ENCODE results near the gene OBI1. TPM values are rescaled to one million over a fixed set of nuclear protein-coding genes. Genes with fewer than 3 reads are reported as not detected.

The OBI1 gene
- polyA plus RNA-seq, 3 donors, result 2.0 to 5.2 (median 3.5) TPM

DNA sequence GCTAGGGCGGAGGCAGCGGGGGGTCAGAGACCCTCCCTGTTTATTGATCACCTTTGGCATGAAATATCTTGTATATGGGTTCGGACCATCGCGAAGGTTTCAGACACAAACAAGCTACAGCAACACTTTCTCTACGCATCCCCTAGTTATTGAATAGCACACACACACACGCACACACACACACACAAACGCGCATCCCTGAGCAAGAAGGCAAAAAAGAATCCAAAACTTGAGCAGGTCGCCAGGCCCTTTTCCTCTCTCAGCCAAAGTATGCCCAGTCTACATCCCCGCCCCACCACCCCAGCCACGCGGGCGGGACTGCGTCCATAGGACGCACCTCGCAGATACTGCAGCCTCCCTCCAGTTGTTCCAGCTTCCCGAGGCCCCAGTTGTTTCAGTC, 71.6 kb downstream of the OBI1 start:
- Mint-ChIP-seq H3K27me3 (ENCODE audit: low read depth in 3 of 3) (peaks cover 63 to 70% (median 67%) of the 10 kb centered on the region in 3 donors), H3K4me3 (peak overlapping the region in 1 of 2 donors; percentile 76), H3K36me3 (peaks cover 3 to 6% of the 10 kb centered on the region in 2 donors)

DNA sequence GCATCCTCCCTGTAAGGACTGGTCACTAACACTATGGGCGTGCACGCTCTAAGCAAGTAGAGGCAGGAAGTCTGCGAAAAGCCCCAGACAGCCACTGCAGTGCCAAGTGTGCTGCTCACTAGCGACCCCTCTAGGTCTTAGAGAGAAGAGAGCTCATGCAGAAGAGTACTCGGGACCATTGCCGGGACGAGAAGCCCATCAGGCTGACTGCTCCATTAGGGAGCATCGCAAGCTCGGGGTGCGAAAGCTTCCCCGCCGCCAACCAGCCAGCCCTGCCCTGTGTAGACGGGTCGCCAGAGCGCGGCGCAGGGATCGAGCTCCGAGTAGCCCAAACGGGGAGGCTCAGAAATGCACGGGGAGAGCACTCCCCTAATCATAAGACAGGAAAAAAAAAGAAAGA, 72.2 kb downstream of the OBI1 start:
- Mint-ChIP-seq H3K36me3 (peaks cover 3 to 6% of the 10 kb centered on the region in 2 donors), H3K27me3 (ENCODE audit: low read depth in 3 of 3) (peaks cover 57 to 64% (median 63%) of the 10 kb centered on the region in 3 donors), H3K4me3 (peak overlapping the region in 1 of 2 donors; percentile 76), H3K27ac (no peak overlapping the region), H3K4me1 (peaks cover 3% of the 10 kb centered on the region), H3K9me3 (peaks cover 2 to 28% (median 13%) of the 10 kb centered on the region in 7 donors)
- H2AFZ ChIP-seq (ENCODE audit: insufficient read depth, low read depth, low read length, poor library complexity, severe bottlenecking), result no peak overlapping the region
- intact Hi-C loops (cut with micrococcal nuclease), result no loop called here
- no peaks in the 10 kb centered on the region for H3K79me2 ChIP-seq (ENCODE audit: insufficient read depth, low read length)
- no peak overlapping the region for H3K9ac ChIP-seq (ENCODE audit: insufficient read depth, low read length, poor library complexity, severe bottlenecking)
- H3K4me2 ChIP-seq (replicated peaks; ENCODE audit: extremely low read depth, low read length, poor library complexity, severe bottlenecking), result no peak overlapping the region
- 10% methylated on average over 12 of the region's 21 CpGs for WGBS (ENCODE audit: insufficient coverage)
- TF ChIP-seq, protein P1, sequence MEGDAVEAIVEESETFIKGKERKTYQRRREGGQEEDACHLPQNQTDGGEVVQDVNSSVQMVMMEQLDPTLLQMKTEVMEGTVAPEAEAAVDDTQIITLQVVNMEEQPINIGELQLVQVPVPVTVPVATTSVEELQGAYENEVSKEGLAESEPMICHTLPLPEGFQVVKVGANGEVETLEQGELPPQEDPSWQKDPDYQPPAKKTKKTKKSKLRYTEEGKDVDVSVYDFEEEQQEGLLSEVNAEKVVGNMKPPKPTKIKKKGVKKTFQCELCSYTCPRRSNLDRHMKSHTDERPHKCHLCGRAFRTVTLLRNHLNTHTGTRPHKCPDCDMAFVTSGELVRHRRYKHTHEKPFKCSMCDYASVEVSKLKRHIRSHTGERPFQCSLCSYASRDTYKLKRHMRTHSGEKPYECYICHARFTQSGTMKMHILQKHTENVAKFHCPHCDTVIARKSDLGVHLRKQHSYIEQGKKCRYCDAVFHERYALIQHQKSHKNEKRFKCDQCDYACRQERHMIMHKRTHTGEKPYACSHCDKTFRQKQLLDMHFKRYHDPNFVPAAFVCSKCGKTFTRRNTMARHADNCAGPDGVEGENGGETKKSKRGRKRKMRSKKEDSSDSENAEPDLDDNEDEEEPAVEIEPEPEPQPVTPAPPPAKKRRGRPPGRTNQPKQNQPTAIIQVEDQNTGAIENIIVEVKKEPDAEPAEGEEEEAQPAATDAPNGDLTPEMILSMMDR (IDR thresholded peaks at IDR 0.05), result peak; percentile 17
- H3K27me3 ChIP-seq (ENCODE audit: control insufficient read depth in 2 of 2, insufficient read depth in 2 of 2, low read length in 2 of 2), result peaks cover 57 to 84% of the 10 kb centered on the region in 2 donors
- no peaks in the 10 kb centered on the region for H3K36me3 ChIP-seq (replicated peaks in 1 of 2; ENCODE audit: control insufficient read depth in 1 of 2, insufficient read depth in 2 of 2, low read length in 2 of 2)
- H3K4me3 ChIP-seq (replicated peaks in 1 of 3; ENCODE audit: low read depth in 2 of 3, low read length in 3 of 3), result no peak overlapping the region
- no peaks in the 10 kb centered on the region for H3K4me1 ChIP-seq (ENCODE audit: control insufficient read depth in 1 of 2, insufficient read depth in 2 of 2, low read length in 2 of 2)
- no peaks in the 10 kb centered on the region for H4K20me1 ChIP-seq (ENCODE audit: insufficient read depth, low read length)
- H3K27ac ChIP-seq (ENCODE audit: low read depth in 1 of 2, low read length in 2 of 2), result no peak overlapping the region
- H3K9me3 ChIP-seq (replicated peaks in 1 of 2; ENCODE audit: control insufficient read depth in 1 of 2, insufficient read depth in 1 of 2, low read length in 2 of 2), result peaks cover 0 to 19% of the 10 kb centered on the region in 2 donors
- DNase-seq, result no peak

More for the DNA sequence above, 71.6 kb downstream of the OBI1 start:
- Histone ChIP-seq H3K79me2 (ENCODE audit: insufficient read depth, low read length) (no peaks in the 10 kb centered on the region), H3K36me3 (replicated peaks in 1 of 2; ENCODE audit: control insufficient read depth in 1 of 2, insufficient read depth in 2 of 2, low read length in 2 of 2) (no peaks in the 10 kb centered on the region), H3K27ac (ENCODE audit: low read depth in 1 of 2, low read length in 2 of 2) (no peak overlapping the region), H3K4me2 (replicated peaks; ENCODE audit: extremely low read depth, low read length, poor library complexity, severe bottlenecking) (no peak overlapping the region), H3K9me3 (replicated peaks in 1 of 2; ENCODE audit: control insufficient read depth in 1 of 2, insufficient read depth in 1 of 2, low read length in 2 of 2) (peaks cover 0 to 19% of the 10 kb centered on the region in 2 donors), H3K9ac (ENCODE audit: insufficient read depth, low read length, poor library complexity, severe bottlenecking) (no peak overlapping the region), H3K4me3 (replicated peaks in 1 of 3; ENCODE audit: low read depth in 2 of 3, low read length in 3 of 3) (no peak overlapping the region), H2AFZ (ENCODE audit: insufficient read depth, low read depth, low read length, poor library complexity, severe bottlenecking) (no peak overlapping the region), H3K4me1 (ENCODE audit: control insufficient read depth in 1 of 2, insufficient read depth in 2 of 2, low read length in 2 of 2) (no peaks in the 10 kb centered on the region), H4K20me1 (ENCODE audit: insufficient read depth, low read length) (no peaks in the 10 kb centered on the region), H3K27me3 (ENCODE audit: control insufficient read depth in 2 of 2, insufficient read depth in 2 of 2, low read length in 2 of 2) (peaks cover 59 to 87% of the 10 kb centered on the region in 2 donors)
- TF ChIP-seq, protein P1 (IDR thresholded peaks at IDR 0.05), result no peak
- DNase-seq, result no peak
- 11% methylated on average over 12 of the region's 18 CpGs for WGBS (ENCODE audit: insufficient coverage)
- peaks cover 2 to 28% (median 13%) of the 10 kb centered on the region in 7 donors for H3K9me3 Mint-ChIP-seq
- intact Hi-C loops (cut with micrococcal nuclease), result no loop called here
- H3K4me1 Mint-ChIP-seq, result peaks cover 3% of the 10 kb centered on the region
- no peak overlapping the region for H3K27ac Mint-ChIP-seq

All from CD14-positive monocyte (primary cell).